Inferior parietal cortex (tissue), 1 donor: Measurements from ENCODE around the gene DHX29.
"Not testable (repeated sequence)": the region's sequence is repeated elsewhere in the genome, so short reads cannot be mapped to it uniquely, and the experiment has no call there.

Experiments used
- DNase-seq: peaks from one replicate; pipeline ENCODE4 v3.0.0-alpha.2; 2016; ENCODE audit errors: extremely low spot score

The DHX29 gene

DNA sequence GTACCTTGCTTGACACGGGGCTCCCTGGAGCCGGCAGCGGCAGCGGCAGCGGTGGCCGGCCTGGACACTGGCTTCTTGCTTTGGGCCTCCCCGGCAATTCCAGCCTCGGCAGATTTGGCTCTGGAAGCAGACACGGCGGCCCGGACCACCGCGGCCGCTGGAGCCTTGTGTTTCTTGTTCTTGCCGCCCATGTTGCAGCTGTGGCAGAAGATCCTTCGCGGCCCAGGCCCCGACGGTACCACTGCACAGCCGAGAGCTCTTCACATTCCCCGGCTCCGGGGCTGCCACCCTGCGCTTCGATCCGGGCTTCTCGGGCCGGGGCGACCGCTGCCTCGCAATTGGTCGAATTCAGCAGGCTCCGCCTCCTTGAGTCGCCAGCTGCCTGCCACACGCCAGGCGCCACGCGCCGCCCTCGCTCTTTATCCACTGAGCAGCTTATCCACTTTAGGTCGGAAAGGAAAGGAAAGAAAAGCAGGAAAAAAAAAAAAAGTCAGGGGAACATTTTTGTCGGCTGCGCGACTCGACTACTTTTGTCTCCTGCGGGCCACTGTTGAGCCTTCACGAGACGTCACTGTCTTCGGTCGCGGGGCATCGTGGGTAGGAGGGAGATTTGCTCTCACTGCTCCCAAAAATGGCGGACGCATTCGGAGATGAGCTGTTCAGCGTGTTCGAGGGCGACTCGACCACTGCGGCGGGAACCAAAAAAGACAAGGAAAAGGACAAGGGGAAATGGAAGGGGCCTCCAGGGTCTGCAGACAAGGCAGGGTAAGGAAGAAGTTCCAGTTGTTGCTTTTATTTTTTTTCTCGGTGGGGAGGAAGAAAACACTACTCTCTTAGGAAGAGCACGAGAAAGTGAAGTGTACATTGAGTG is at the start of gene DHX29, which contains the start of gene MTREX:
DHX29 (minus strand) TSS at position 312 of the 871 bp plus-strand sequence; CDS start at position 191, 121 bp downstream.
MTREX (plus strand) TSS at position 607 of the 871 bp plus-strand sequence; CDS start at position 632, 25 bp downstream.
- DNase-seq, result peak; percentile 93

DNA sequence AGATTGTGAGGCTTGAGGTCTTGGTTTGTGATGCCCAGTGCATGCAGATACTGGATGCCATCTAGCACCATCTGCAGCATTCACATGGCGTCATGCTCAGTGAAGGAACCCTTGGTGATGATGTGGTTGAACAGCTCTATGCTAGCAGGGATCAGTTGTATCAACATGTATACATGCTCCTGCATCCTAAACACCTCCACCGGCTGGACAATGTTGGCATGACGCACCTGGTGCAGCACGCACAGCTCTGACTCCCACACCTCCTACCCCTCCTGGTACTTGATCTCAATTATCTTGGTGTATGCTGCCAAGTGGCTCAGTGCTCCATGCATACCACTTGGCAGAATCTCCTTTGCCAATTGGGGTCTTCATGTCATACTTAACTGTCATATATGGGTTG is 49.4 kb upstream of the DHX29 start:
- DNase-seq, result no peak

DNA sequence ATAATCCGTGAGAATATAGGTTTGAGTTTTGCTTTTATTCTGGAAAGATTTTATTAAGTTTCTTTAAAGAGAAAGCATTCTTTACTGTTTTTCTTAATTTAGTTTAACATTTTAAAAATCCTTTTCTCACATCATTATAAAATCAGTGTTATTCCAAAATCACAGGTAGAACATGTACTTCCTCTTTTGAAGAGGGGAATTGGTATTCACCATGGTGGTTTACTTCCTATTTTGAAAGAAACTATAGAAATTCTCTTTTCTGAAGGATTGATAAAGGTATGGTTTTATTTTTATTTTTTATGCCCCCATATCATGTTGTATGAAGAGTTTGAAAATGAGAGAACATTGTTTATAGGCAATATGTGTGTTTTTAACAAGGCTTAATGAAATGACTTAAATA is 43.3 kb upstream of the DHX29 start:
- DNase-seq, result no peak

DNA sequence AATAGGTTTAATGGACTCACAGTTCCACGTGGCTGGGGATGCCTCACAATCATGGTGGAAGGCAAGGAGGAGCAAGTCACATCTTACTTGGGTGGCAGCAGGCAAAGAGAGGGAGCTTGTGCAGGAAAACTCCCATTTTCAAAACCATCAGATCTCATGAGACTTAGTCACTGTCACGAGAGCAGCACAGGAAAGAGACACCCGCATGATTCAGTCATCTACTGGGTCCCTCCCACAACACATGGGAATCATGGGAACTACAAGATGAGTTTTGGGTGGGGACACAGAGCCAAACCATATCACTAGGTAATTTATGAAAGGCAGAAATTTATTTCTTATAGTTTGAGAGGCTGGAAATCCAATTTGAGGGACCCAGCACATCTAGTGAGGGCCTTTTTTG is 40.3 kb upstream of the DHX29 start:
- DNase-seq, result no peak

- no peak for DNase-seq
Observed at GRCh38 chr5:55345327-55345726, 37.8 kb upstream of the DHX29 start.

DNA sequence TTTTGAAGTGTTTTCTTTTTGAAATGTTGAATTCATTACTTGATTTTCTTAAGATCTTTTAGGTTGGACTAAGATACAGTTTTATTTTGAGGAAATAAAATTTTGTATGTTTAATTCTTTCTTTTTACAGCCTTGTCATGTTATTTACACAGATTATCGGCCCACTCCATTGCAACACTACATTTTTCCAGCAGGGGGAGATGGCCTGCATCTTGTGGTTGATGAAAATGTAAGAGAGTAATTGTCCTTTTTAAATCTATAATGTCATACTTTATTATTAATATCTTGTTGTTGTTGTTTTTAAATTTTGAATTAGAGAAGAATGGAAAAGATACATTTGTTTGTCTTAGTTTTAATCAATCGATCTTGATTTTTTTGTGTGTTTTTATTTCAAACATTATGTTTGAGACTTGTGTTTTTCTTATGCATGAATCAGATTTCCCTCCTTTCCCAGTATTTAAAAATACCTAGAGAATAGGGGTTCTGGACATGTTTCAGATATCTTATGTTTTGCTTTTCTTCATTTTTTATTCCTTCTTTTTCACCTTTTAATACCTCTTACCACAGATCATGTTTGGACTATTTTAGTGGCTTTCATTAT is 37.0 kb upstream of the DHX29 start:
- peak; percentile 86 for DNase-seq

DNA sequence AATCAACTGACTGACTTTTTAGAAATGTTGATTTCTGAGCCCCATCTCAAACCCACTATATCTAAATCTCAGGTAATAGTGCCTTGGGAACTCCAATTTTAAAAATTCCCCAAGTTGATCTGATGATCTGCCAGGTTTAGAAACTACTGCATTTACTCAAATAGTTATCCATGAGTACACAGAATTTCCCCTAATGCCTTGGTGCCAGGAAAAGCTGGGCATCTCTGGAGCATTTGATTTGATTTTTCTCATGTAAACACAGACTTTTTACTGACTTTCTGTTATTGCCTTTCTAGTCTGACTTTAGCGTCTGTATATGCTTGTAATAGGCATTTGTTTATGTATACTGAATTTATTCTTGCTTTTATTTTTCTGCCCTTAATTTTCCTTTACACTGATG is 36.1 kb upstream of the DHX29 start:
- DNase-seq, result no peak

- no peak for DNase-seq
Observed at GRCh38 chr5:55343107-55343506, 35.6 kb upstream of the DHX29 start.

DNA sequence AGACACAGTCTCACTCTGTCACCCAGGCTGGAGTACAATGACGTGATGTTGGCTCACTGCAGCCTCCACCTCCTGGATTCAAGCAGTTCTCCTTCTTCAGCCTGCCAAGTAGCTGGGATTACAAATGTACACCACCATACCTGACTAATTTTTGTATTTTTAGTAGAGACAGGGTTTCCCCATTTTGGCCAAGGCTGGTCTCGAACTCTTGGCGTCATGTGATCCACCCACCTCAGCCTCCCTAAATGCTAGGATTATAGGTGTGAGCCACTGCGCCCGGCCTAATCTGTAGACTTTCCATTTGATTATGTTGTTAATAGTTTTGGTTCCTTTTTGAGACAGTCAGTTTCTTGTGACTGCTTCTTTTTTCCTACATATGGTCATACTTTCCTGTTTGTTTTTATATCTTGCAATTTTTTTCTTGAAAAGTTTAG is 31.3 kb upstream of the DHX29 start:
- DNase-seq, result no peak

GRCh38 chr5:55338092-55338613 is 30.7 kb upstream of the DHX29 start:
- no peak for DNase-seq

- no peak for DNase-seq
Observed at GRCh38 chr5:55333811-55334210, 26.3 kb upstream of the DHX29 start.

DNA sequence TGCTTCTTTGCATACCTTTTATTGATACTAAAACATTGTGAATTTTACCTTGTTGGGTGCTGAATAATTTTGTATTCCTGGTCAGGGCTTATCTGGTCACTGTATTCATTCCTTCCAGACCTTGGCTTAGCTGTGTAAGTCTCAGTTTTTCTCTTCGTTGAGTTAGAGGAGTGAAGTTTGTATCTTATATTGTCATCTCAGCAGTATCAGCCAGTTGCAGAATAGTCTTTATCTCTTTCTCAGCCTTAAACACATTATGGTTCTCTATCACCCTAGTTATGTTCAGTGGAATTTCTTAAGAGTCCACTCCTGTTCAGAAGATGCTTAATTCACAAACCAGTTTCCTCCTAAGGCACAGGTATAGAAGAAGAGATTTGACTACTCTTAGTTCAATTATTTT is 25.5 kb upstream of the DHX29 start:
- DNase-seq, result no peak

DNA sequence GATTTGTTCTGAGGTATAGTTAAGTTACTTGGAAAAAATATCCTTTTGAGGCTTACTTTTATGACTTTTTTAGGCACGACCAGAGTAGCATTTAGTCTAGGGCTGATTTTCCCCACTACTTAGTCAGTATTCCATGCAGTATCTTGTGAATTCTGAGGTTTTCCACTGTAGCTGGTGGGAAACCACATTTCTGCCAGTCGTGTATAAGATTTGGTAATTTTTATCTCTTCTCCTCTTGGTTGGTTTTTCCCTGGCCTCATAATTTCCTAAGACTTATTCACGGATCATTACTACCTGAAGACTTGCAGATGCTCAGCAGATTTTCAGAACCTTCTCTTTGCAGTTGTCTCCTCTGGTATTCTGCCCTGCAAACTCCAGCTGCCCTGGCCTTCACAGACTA is 23.8 kb upstream of the DHX29 start:
- no peak for DNase-seq

GRCh38 chr5:55327281-55327680 is 19.8 kb upstream of the DHX29 start:
- DNase-seq, result no peak

GRCh38 chr5:55325621-55326020 is 18.1 kb upstream of the DHX29 start:
- no peak for DNase-seq

- peak; percentile 63 for DNase-seq
Observed at GRCh38 chr5:55324815-55325418, 17.4 kb upstream of the DHX29 start.

DNA sequence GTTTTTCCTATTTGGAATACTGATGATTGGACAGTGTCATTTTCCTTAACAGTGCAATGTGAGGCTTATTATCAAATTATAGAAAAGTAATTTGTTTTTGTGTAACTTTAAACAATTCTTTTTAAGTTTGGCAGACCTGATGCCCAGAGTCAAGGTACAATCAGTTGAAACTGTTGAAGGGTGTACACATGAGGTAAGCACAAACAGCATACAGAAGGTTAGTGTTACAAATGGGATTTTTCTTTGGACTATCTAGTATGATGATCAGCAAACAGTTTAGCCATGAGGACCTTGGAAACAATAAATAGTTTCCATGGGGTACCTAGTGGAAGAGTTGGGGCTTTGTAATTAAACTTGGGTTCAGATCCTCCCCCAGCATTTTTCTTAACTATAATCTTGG is 16.5 kb upstream of the DHX29 start:
- no peak for DNase-seq

DNA sequence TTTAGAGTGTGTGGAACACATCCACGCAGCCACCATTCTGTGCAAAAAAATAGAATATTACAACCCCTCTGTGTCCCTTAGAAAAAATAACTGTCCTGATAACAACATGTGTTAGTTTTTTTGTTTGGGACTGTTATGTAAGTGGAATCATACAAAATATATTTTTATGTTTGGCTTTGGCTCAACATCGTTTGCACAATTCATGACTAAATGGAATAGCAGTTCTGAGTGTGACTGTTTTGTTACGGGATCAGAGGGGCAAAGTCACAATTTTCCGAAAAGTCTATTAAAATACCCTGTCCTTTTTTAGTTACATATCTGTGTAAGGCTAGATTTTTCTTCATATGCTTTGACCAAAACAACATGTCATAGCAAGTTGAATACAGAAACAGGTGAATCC is 13.1 kb upstream of the DHX29 start:
- no peak for DNase-seq

- no peak for DNase-seq
Observed at GRCh38 chr5:55319491-55319890, 12.0 kb upstream of the DHX29 start.

GRCh38 chr5:55318237-55318636 is 10.7 kb upstream of the DHX29 start:
- DNase-seq, result not testable (repeated sequence)

DNA sequence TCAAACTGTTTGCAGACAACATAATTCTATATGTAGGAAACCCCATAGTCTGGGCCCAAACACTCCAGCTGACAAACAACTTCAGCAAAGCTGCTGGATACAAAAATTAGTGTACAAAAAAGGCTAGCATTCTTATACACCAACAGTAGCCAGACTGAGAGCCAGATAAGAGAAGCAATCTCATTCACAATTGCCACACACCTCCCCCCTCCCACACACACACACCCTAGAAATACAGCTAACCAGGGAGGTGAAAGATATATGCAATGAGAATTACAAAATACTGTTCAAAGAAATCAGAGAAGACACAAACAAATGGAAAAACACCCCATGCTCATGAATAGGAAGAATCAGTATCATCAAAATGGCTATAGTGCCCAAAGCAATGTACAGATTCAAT is 9.3 kb upstream of the DHX29 start:
- no peak for DNase-seq

GRCh38 chr5:55316289-55316688 is 8.8 kb upstream of the DHX29 start:
- no peak for DNase-seq
